ENCODE measurements around the gene EEFSEC.

EEFSEC gene

DNA sequence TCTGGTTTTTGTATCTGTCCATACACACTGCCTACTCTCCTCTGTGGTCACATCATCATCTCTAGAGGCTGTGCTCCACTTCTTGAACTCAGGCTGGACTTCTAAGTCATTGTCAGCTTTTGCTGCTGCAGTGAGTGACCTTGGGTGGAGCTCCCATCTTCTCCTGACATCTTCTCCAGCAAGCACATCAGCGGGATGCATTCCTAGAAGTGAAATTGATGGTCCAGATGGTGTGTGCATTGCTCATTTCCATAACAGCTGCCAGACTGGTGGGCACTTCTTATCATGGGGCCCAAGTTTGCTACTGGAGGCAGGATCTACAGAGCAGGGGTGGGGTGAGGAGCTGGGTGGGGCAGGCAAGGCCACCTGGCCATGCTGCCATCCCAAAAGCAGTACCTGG, 203.5 kb downstream of the EEFSEC start:
- no peak for DNase-seq

DNA sequence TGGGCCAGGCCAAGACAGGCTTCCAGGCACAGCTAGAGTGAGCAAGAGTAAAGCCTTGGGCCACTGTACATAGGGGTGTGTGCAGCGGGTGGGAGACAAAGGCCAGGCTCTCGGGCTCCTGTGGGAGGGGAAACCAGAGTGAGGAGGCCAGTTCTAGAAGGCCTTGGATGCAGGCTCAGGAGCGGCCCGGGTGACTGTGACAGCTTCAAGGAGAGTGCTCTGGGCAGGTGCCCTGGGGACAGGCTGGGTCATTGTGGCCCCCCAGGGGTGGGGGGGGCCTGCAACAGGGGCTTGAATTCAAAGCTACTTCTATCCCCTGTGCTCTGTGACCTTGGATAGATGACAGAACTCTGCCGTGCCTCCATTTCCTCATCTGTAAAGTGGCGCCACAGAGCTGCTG, 204.3 kb downstream of the EEFSEC start:
- DNase-seq: no peak

GRCh38 chr3:128358156-128358895, 205.0 kb downstream of the EEFSEC start:
- DNase-seq: no peak

DNA sequence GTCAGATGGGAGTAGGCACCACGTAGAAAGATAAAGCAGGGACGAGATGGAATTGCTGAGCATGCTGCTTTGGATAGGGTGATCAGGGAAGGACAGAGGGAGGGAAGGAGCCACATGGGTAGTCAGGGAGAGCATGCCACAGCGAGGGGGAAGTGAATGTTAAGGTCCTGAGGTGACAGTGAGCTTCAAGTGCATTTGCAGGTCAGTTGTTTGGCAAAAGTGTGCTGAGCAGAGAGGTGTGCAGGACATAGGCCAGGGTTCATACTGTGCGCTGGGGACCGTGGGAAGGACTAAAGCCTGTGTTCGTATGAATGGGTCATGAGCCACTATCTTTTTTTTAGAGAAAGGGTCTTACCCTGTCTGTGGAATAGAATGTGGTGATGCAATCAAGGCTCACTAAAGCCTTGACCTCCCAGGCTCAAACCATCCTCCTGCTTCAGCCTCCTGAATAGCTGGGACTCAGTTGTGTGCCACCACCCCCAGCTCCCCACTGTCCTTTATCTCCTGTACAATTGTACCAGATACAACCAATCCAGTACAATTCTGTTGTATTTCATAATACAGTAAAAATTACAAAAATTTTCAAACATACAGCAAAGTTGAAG, 205.9 kb downstream of the EEFSEC start:
- DNase-seq: no peak

DNA sequence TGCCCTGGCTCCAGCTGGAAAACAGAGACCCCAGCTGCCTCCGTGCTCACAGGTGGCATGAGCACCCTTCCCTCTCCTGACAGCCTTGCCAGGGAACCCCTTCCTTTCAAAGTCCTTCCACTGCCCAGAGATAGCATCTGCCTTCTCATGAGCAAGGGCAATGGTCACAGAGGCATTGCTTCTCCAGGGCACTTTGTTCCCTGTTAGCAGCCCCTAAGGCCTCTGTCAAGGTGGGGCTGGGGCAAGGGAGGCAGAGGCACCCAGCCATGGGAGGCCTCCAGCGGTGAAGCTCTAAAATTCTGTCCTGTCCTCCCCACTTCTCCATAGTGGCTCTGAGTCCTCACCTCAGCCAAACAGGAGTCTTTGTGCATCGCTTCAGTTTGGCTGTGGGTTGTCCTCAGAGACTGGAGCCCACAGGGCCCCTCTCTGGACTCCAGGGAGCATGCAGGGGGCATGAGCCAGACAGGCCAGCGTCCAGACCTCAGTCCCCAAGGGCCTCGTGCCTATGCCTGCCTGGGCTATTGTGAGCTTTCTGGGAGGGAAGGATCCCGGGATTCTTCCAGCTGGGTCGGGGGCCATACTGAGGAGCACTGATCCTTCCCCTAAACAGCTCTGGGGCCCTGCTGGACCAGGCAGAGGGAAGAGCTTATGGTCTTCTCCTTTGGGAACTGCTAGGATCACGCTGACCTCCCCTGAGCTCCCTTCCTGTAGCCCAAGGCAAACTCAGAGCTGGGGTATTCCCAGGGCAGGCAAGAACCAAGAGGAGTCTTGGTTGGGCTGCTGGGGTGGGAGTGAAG, 206.8 kb downstream of the EEFSEC start:
- DNase-seq: no peak

- DNase-seq: no peak
These were observed 207.5 kb downstream of the EEFSEC start for GRCh38 chr3:128360705-128361271.

DNA sequence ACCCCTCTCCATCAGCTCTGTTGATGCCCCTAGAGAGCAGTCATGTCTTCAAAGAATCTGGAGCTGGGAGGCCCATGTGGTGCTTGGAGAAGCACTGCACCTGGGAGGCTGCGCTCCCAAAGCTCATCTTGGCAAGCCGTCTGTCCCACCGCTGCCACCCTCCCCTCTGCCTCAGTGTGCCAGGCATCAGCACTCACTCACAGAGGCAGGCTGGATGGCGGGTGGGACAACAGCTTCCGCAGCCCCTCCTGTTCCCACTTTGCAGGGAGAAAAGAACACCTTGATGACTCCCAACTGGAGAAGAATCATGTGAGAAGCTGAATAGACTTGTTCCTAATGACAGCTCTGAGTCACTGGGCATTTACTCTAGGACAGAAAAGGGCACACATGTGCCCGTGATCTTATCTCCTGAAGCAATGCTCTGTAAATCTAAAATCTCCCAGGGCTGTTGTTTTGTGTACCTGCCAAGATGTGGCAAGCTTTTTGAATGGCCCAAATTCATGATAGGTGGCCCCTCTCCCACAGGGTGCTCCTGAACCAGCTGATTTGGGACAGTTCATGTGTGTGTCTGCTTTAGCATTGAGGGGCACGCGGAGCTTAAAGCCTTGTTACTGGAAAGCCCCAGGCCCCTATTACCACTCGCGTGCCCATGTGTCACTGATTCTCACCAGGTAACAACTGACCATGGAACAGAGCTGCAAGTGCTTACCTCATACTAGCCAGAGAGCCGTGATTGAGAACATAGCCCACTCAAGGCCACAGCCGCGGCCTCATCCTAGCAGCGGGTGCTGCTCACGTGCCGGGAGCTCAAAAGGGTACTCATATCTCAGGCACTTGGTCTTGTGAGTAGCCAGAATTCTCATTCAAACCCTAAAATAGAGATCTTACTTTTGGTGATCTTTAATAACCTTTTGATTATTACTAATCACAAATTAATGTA, 209.0 kb downstream of the EEFSEC start:
- DNase-seq: no peak

DNA sequence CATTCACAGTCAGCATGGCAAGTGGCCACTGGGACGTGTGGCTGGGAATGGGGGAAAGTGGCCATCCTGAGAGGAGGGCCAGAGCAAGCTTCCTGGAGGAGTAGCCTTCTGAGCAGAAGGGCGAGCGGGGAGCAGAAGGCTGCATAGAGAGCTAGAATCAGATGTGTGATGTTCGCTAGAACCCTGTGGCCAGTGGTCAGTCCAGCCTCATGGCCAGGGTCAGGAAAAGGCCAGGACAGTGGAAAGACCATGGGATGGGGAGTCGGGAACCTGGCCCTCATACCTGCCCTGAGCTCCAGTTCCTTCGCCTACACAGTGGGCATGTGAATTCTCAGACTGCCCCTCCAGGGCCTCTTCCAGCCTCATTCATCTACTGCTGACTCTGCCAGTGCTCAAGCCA, 211.0 kb downstream of the EEFSEC start:
- DNase-seq: no peak

- DNase-seq: no peak
These were observed 211.6 kb downstream of the EEFSEC start for GRCh38 chr3:128364808-128365360.

DNA sequence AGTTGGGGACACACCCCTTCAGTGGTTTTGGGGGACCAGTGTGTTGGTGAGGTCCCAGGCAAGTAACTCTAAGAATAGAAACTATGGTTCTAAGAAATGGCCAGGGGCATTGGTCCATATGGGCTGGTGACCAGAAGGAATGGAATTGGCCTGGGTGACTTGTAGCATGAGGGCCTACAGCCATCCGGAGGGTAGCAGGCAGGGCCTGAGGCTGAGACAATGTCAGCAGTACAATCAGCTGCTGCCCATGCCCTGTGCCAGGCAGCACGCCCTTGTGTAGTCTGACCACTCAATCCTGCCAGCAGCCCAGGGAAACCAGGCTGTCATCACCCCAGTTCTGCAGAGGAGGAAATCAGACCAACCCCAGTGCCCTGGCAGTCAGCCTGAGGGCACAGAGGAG, 212.9 kb downstream of the EEFSEC start:
- no peak for DNase-seq

GRCh38 chr3:128366652-128367051, 213.4 kb downstream of the EEFSEC start:
- DNase-seq: no peak

GRCh38 chr3:128367221-128367620, 213.9 kb downstream of the EEFSEC start:
- DNase-seq: no peak

- DNase-seq: no peak
These were observed 214.5 kb downstream of the EEFSEC start for GRCh38 chr3:128367761-128368160.

DNA sequence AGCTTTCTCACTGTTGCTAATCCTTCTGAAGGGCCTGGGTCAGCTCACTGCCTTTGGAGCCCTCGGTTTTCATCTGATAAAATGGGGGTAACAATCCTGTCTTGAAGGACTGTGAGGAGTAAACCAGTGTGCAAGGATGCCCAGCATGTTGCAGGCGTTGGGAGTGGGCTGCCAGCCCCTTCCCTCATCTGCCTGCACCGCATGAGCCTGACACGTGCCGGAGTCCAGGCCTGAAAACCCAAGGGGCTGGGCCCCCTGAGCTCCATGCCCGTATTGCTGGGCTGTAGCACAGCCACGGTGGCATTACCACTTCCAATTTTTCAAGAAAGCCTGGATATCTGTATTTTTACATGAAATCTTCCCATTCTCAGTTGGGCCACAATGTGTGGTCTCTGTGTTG, 215.3 kb downstream of the EEFSEC start:
- no peak for DNase-seq

DNA sequence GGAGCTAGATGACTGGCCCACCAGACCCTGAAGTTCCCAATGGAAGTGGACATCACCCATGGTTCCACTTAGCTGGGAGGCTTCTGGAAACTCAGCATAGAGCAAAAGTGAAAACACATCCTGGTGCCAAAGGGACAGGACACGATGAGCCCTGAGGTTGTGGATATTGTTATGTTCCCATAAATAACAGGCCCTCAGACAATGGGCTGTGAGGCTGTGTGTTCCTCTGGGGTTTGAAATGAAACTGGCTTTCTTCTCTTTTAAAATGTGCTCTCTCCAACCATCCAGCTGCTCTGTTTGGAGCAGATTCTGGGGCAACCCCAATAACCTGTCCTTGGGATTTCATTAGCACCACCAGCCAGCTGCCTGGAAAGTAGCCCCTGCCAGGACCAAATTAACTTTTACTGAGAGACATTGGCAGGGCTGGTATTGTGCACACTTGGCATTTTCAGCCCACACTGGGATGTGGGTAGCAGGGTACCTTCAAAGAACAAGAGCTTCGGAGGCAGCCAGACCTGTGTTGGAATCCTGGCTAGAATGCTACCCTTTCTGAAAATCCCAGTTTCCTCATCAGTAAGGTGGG, 215.9 kb downstream of the EEFSEC start:
- DNase-seq: no peak

- no peak for DNase-seq
These were observed 216.8 kb downstream of the EEFSEC start for GRCh38 chr3:128369881-128370642.

DNA sequence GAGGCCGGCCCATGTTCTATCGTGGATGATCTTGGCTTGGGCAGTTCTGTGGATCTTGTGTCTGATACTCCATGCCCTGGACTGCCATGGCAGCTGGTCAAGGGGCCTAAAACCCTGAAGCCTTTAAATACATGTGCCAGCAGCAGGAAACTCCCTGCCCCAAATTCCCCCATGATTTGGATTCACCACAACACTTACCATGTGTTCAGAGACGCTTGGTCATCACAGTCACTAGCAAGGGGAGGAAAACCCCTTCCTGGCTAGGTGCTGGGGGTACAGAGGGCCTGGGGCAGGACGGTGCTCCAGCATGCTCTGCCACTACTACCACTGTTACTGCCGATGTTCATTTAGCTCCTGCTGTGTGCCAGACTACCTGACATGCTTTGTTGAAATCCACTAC, 219.0 kb downstream of the EEFSEC start:
- DNase-seq: no peak

GRCh38 chr3:128372707-128373533, 219.6 kb downstream of the EEFSEC start:
- no peak for DNase-seq

DNA sequence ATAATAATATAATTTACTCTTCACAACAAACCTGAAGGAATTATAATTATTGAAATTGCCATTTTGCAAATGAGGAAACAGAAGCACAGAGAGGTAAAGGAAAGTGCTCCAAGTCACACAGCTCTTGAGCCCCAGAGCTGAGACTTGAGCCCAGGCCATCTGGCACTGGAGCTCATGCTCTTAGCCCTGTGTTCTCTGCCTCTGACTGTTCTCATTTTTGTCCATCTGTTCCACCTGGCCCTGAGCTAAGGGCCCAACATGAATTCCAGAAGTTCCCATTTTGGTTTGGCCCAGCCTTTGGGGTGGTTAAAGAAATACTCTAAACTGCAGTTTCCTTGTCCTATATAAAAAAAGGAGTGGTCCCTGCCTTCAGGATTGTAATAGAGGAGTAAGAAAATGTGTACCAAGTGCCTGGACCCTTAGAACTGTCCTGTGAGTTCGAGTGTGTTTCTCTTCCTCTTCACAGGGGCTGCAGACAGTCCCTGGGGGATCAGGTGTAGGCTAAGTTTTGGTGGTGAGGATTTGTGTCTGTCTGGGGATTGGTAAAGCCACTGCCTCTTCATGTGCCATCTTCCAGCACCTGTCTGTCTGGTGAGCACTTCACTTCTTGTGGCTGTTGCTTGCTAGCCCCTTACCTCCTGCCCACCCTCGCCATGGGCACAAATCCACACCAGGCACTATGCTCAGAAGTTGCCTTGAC, 221.6 kb downstream of the EEFSEC start:
- DNase-seq: no peak

All from activated CD4-positive, alpha-beta T cell treated with anti-CD3 and anti-CD28 coated beads, Interleukin-2, amount 50 U/mL, for 48 hours (primary cell).